ENCODE measurements around the gene CLCN6.

Gene CLCN6

DNA sequence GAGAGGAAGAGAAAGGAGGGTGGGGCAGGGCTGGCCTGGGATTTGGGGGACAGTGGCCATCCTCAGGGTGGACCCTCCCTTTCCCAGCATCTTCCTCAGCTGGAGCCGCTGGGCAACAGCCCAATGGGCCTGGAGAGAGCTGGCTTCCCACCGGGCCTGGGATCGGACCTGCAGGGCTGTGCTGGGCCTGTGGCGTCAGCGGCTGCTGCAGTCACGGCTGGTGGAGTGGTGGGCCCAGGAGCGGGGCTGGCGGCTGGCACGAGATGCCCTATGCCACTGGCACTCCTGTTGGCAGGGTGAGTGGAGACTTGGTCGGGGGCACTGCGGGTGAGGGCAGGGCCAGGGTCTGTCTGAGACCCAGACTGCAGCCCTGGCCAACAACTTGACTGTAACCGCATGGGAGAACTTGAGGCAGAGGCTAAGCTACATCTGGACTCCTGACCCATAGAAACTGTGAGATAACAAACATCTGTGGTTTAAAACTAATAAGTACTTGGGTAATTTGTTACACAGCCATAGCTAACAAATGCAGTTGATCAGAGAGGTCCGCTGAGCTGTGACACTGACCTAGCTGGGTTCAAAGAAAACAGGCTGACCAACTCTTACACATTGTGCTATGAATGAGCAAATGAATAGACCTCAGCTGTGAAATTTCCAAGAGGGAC lies 26.1 kb upstream of the CLCN6 start:
- DNase-seq, result no peak

DNA sequence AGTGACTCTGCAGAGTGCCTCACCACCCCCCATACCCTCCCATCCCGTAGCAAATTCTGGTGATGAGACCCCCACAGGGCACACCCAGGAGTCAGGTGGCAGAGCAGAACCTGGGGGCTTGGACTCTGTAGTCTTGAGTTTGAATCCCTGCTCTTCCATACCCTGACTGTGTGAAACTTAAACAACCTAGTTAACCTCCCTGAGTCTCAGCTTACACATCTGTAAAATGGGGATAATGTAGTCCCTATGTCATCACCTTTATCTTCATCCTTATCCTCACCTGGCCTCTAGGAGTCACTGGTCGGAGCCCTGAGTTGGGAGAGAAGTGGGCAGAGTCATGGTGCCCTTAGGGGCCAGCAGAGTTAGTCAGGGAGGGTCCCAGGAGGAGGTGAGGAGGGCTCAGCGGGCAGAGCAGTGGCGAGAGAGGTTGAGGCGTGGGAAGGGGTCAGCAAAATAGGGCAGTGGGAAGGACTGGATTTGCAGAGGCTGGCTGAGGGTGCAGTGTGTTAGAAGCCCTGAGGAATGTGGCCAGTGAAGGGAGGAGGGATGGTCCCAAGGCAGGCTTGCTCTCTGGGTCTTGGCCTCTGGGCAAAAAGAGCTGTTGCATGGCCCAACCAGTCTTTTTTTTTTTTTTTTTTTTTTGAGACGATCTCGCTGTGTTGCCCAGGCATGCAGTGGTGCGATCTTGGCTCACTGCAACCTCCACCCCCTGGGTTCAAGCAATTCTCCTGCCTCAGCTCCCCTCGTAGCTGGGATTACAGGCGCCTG lies 25.4 kb upstream of the CLCN6 start:
- DNase-seq, result no peak

DNA sequence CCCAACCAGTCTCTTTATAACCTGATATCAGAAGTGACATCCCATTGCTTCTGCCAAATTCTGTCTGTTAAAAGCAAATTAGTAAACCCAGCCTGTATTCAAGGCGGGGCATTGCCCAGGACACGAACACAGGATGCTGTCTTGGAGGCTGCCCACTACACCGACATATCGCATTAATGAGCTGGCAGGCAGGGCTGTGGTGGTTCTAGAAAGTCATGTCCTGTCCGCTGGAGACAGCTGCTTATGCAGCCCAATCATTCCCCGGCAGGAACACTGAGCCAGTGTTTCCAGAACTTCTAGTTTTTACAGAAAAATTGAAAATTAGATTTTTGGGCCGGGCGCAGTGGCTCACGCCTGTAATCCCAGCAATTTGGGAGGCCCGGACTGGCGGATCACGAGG lies 24.7 kb upstream of the CLCN6 start:
- no peak for DNase-seq

DNA sequence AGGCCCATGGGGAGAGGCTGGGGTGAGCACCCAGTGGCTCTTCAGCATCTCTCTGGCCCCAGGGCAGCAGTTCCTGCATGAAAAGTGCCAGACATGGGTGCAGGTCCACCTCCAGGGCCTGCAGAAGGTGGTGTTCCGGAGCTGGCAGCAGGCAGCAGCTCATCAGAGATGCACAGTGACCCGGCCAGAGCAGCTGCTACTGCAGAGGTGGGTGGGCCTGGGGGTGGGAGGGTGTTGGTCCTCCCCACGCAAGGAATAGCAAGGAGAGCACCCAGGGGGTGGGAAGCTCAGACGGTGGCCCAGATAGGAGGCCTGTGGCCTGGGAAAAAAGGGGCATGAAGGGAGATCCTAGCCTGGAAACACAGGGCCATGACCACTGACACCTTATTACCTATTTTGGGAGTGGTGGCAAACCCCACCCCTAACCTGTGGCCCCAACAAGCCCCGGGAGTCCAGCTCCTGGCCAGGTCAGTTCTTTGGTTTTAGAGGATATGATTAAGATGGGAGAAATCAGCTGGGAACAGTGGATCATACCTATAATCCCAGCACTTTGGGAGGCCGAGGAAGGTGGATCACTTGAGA lies 23.8 kb upstream of the CLCN6 start:
- no peak for DNase-seq

DNA sequence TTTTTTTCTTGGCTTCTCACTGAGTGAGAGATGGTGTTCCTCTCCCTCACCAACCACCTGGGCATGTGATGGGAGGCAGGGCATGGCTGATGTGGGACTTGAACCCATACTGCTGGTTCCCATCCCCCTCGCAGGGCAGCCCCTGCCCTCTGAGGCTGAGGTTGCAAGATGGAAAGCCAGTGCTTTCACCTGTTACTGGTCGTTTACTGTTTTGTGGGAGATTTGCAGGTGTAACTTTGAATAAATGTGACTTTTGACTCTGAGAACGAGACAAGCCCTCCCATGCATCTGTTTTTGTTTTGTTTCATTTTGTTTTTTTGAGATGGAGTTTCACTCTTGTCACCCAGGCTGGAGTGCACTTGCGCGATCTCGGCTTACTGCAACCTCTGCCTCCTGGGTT lies 22.4 kb upstream of the CLCN6 start:
- no peak for DNase-seq

DNA sequence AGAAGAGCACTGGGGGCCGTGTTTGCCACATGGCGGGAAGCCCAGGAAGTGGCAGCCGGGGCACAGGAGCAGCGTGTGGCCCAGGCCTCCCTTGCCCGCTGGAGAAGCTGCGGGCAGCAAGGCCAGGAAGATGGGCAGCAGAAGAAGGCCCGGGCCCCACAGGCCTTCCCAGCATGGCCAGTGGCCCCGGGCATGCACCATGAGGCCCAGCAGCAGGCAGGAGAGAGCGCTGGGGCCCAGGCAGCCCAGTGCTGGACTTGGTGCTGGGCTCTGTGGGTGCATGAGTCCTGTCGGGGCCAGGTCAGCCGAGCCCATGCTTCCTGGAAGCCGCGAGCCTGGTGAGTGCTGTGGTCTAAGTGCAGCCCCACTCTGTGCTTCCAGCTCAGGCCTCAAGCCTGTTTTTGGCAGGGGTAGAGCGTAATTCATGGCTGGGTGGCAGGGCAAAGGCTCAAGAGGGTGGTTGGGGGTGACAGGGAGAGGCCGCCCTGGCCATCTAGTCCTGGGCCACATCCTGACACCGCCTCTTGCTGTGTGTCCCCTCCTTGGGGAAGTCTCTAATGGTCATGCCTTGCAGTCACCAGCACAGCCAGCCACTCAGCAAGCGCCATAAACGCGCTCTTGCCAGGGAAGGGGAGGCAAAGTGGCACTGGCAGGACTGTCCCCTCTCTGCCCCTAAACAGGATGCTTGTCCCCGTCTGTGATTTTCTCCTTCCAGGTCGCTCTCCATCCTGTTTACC lies 21.6 kb upstream of the CLCN6 start:
- peak; percentile 34 for DNase-seq

DNA sequence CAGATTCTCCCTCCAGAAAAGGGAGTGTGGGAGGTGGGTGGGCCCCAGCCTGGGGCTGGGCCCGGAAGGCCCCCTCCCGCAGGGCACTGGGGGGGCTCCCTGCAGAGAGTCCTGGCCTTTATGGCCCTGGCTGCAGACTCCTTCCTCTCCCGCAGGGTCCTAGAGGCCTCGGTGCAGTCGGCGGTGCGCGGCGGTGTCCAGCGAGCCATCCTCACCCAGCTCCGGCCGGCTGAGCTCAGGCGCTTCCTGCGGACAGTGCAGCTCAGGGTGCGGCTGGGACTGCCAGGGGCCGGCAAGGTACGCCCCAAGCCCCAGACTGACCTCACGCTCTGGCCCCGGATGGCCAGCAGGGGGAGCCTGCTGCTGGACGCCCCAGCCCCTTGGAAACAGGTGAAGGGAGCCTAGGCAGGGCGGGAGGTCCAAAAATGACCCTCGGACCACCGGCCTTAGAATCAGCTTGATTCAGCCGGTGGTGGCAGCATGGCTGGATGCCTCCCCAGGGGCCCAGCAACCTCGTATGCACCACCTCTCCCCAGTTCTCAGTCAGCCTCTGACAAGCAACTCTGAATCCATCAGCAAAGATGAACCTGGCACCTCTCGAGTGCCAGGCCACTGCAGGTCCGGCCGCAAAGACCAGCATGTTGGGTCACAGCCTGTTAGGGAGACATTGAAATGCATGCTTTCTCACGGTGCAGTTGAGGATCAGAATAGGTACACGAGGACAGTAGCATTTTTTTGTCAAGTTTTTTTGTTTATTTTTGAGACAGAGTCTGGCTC lies 20.8 kb upstream of the CLCN6 start:
- peak; percentile 82 for DNase-seq

DNA sequence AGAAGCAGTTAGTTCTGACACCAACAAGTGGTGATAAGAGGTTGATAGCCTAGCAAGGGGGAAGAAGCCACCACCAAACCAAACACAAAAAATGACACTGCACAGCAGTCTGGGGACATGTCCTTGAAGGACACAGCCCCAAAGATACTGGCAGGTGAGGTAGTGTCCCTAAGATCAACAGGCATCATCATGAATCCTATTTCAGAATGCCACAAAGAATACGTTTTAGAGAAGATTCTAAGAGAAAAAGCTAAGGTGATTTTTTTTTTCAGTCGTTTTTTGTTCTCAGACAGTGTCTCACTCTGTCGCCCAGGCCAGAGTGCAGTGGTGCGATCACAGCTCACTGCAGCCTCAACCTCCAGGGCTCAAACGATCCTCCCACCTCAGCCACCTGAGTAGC lies 19.8 kb upstream of the CLCN6 start:
- no peak for DNase-seq

DNA sequence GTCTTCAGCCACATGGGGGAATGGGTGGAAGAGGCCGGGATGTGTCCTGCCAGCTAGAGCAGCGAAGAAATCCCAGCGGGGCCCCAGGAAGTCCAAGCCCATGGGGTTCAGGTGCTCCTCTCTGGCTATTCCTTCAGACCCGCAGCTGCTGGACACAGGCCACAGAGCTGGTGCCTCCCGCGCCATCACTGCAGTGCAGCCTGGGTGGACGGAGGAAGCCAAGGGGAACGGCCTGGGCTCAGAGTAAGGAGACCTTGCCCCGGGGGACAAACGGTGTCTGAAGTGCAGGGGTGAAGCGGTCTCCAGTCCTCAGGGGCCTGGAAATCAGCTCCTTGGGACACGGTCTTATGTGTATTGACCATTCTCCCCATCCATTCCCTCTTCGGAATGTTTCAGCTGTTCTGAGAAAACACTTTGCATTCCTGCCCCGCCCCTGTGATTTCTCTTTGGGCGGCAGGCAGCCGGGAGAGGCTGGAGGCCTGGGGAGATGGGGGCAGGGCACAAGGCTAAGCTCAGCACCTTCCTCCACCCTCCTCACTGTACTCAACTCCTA lies 18.7 kb upstream of the CLCN6 start:
- peak; percentile 34 for DNase-seq

DNA sequence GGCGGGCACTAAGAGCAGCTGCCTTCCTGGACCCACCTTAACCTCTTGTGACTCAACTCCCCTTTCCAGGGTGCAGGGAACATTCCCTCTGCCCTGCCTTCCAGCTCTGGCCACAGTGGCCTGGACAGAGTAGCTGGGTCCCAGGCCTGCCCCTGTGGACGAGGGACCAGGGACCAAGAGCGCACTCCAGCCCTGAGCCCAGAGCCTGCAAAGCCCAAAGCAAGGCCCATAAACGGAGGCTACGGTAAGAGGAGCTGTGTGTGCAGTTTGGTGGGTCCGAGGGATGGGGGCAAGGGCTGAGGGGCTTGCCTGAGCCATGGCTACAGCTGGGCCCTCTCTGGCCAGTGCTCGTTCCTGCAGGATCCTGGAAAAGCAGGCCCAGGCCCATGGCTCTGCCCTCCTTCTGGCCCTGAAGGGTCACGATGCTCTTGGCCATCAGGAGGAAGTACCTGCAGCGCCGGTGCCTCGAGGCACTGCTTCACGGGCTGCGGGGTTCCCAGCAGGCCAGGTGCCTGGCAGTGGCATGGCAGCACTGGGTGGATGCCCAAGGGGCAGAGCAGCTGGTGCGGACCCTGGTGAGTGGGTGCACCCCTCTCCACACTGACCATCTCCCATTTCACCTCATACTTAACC lies 18.1 kb upstream of the CLCN6 start:
- no peak for DNase-seq

DNA sequence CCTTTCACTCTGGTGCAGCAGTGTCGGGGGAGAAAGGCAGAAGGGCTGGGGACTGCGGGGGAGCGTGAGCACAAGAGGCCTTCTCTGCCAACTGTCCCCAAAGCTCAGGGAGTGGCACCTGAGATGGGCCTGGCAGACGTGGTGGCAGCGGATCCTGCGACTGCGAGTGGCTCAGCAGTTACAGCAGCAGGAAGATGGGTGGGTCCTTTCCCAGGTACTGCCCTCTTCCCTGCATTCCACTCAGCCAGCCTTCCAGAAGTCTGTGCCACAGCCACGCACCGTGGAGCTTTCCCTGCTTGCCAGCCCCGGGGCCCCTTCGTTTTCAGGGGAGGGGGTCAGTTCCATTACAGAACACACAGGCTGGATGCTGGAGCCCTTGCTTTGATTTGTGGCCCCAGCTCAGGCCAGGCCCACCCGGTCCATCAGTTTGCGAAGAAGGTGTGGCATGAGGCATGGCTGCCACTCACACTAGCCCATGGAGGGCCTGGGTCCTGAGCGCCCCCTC lies 17.4 kb upstream of the CLCN6 start:
- no peak for DNase-seq

DNA sequence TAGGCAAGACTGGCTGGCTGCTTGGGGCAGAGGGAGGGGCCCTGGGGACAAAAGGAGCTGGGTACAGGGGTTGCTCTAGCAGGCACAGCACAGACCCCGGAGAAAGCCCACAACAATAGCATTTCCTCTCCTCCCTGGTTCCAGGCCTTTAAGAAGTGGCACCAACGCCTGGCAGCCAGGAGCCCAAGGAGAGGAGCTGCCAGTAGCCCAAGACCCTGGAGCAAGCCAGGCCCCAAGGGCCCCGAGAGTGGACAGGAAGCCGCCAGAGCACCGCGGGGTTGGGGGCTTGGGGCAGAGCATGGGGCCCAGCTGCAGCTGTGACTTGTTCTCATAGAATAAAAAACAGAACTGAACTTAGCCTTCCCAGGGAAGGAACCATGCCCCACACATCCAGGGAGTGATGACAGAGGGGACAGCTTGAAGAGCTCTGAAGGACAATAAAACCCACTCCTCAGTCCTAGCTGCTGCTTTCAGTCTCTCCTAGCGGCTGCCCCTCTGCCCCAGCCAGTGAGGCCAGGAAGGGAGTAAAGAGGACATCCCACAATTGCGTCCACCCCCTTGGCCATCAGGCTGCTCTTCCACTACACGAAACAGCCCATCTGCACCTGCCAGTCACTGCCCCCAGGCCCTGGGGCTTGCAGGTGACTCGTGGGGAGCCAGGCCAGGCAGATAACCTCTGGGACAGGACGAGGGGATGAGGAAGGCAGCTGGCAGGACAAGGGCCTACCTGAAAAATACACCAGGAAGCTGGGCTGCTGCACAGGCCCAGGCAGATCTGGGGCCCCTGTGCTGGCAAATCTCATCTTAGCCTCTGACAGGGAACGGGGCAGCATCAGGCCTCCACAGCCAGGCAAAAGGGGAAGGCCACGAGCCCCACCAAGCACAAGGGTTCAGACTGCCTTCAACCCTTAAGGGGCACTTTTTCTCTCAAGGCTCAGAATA lies 16.6 kb upstream of the CLCN6 start:
- no peak for DNase-seq

DNA sequence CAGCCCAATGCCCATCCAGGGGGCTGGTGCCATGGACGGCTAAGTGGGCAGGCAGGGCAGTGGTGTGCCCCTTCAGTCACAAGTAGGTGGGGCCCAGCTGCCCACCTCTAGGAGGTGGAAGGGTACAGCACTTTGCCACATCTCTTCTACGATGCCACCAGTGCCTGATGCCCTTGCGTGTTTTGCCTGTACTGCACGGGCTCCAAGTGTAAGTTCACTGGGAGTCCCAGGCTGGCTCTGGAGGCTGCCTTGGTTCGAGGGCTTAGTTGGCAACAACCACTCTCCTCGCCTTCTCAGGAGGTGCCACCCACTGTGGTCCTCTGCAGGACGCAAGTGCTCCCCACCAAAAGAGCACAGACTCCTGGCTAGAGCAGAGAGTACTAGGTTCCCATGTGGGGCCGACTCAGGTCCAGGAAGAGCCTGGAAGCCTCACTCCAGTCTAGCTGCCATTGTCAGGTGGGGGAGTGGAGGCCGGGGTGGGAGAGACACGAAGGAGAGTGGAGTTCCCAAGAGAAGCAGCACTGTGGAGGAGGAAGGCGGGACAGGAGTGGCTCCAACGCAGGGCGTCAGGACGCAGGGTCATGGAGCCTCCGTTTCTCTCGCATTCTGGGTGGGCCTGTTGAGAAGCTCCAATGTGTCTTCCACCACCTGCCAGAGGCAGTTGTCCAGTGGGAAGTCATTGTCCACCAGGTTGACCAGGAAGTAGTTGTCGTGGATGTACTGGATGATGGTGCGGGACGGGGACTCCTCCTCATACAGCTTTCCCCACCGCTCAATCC lies 15.7 kb upstream of the CLCN6 start:
- DNase-seq, result no peak

DNA sequence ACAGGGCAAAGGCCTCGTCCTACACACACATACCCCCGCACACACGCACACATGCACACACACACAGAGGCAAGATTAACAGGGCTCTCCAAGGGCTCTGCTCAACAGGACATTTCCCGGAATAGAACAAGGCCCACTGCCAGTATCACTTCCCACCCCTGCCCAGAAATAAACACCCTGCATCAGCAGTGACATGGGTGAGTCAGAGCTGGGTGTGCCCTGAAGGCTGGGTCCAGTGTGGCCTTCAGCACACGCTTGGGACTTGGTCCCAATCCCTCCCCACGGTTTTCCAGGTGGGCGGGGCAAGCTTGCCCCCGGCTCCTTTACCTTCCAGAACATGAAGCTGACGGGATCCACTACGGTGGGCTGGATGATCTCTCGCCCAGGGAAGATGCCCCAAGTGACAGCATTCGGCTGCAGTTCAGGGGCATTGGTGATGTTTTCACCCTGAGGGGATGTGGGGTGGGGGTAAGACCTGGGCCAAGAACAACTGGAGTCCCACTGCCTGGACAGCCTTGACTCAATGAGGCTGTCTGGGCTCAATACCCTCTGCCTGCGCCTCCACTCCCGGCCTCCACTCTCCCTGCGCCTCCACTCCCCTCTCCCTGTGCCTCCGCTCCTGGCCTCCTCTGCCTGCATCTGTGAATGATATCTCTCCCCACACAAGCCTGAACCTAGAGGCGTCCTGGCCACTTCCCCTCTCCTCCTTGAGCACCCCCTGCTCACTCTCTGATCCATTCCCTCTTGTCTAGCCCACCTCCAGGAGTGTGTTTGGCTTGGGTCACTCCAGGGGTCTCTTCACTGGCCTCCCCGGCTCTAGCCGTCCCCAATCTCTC lies 14.9 kb upstream of the CLCN6 start:
- DNase-seq, result peak; percentile 25

DNA sequence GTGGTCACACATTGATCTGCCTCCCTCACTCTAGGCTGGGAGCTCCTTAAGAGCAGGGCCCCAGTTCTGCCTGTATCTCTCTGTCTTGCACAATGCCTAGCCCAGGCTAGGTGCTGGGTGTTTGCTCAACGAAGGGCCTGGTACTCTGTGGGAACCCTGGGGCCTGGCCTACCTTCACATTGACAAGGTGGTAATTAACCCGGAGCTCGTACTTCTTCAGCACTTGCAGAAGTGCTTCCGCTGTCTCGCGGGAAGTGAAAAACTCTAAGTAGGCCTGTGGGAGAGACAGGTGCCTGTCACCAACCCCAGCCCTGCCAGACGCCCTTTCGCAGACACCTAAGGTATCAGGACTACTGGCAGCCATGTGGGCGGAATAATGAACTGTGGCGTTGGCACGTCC lies 13.9 kb upstream of the CLCN6 start:
- no peak for DNase-seq

DNA sequence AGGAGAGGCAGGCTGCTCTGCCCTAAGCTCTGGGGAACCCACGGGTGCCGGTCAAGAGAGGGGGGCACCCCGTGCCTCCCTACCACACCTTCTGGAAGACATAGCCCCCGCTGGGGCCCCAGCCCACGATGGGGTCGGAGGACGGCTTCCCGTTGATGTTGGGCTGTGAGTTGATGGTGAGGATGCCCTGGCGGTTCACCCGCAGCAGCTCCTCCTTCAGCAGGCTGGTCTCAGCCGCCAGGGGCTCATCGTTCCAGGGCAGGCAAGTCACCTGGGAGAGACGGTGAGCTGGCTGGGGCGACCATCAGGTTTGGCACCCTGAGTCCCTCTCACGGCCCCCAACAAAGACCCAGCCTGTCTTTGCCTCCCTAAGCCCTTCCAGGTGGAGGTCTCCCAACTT lies 12.2 kb upstream of the CLCN6 start:
- no peak for DNase-seq

DNA sequence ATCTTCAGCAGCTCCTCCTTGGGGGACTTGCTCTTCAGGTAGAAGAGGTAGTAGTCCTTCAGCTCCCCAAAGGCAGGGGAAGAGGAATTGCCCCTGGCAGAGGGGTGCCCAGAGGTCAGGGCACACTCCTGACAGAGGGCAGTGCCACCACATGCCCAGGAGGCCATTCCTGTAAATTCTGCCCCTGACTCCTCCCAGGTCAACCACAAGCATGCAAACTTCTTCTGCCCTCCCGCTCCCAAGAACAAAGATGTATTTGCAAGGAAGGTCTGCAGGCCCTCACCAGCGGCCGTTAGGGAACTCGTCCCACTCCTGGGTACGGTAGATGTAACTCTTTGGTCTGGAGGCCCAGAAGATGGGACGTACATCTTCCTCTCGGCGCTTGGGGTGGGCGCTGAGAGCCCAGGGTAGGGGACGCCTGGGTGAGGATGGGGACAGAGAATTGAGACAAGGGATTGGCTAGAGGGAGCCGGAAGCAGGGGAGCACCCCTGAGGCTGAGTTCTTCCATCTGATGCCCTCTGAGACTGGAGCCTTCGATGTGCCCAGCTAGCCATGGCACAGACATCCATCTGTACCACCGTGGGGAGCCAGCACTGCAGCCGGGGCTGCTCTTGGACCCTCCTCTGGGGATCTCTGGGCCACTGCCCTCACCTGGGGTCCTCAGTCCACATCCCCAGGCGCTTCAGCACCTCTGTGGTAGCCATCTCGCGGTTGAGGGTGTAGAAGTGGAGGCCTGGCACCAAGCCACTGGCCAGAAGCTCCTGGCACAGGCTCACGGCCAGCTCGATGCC lies 11.3 kb upstream of the CLCN6 start:
- DNase-seq, result no peak
